Right renal cortex interstitium (tissue), 3 donors: ENCODE results near the gene SCARF2. TPM values are rescaled to one million over a fixed set of nuclear protein-coding genes. Genes with fewer than 3 reads are reported as not detected.

ENCODE experiments used
- DNase-seq, 3 donors: peaks; one replicate each; pipeline ENCODE4 v3.0.0-alpha.2; 2013; ENCODE audit warnings: low read depth in 3 of 3, low spot score in 2 of 3
- polyA plus RNA-seq, 3 donors: library from polyadenylated mRNA; unstranded; fragments of 120-200 nt; gene quantifications; one replicate each; pipeline ENCODE4 v1.2.1, GENCODE V29; 2013; ENCODE audit not compliant: insufficient read length in 3 of 3

Gene SCARF2
- polyA plus RNA-seq, 3 donors = 13.7 to 16.8 (median 14.6) TPM

DNA sequence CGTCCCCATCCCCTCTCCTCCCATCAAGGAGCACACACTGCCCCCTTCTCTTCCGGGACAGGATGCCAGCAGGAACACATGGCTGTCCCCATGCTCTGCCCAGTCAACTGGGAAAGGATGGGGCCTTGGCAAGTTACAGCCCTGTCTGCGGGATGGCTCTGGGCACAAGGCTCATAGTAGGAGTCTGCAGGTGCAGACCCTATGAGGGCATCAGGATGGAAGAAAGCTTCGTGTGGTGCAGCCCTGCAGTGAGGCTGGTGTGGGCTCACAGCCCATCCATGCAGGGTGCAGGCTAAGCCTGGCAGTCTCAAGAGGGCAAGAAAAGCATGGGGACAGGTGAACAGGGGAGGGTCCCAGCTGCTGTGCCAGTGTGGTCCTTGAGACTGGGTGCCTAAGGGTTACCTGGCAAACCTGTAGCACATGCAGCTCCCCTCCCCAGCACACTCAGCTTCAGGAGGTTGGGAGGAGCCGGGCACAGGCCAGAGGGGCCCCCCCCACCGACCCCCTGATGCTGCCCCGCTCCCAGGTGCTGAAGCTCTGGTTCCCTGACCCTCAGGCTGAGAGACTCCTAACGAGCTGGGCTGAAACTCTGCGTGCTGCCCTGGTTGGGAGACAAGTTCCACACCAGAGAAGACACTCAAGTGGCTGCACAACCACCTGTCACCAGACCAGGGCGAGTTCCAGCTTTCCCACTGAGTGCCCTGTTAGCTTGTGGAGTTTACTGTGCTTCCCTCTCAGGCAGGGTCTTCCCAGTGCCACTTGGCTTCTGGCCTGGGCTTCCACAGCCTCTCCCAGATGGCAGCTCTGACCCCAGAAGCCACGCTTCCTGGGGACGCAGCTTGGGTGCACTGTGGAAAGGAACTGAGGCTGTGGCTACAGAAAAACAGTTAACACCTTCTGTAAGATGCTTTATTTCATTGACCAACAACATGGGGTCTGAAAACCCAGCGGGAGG lies 3.3 kb upstream of the SCARF2 start:
- no peak for DNase-seq

DNA sequence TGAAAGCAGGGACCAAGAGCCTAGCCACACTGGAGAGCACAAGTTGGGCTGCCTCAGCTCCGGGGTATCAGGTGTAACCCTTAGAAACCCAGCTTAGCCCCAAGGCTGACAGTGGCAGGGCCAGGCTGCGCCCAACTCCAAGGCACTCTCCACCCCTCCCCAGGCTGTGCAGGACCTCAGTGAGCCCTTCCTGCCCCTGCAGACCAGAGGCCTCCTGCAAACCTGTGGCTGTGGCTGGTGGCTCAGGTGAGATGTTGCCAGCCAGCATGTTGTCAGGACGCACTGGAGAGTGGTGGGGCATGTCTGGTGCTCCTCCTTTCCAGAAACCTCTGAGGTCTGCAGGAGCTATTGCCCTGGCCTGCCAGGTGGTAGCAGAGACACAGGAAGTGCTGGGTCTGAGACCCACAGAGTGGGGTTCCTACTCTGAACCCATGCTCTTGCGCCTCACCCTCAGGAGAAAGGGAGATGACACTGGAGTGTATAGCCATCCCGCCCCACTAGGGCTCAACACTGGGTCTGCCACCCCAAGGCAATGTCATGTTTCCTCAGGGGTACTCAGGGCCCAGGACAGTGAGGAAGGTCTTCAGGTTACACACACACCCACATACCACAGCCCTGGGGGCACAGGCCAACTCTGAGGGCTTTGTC lies 2.4 kb upstream of the SCARF2 start:
- no peak for DNase-seq

DNA sequence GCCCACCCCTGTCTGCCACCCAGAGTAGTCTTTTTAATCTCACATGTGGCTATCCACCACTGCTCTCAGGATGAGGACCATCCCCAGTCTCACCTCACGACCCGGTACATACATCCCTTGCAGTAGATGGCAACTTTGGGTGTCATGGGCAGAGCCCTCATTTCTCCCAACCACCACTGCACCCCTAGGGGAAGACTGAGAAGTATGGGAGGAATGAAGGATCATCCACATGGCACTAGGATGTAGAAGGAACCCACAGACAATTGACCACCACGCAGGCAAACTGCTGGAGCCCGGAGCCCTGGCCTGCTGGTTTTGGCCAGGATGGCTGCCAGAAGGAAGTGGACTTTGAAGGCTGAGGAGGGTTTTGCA lies 1.9 kb upstream of the SCARF2 start:
- no peak for DNase-seq

DNA sequence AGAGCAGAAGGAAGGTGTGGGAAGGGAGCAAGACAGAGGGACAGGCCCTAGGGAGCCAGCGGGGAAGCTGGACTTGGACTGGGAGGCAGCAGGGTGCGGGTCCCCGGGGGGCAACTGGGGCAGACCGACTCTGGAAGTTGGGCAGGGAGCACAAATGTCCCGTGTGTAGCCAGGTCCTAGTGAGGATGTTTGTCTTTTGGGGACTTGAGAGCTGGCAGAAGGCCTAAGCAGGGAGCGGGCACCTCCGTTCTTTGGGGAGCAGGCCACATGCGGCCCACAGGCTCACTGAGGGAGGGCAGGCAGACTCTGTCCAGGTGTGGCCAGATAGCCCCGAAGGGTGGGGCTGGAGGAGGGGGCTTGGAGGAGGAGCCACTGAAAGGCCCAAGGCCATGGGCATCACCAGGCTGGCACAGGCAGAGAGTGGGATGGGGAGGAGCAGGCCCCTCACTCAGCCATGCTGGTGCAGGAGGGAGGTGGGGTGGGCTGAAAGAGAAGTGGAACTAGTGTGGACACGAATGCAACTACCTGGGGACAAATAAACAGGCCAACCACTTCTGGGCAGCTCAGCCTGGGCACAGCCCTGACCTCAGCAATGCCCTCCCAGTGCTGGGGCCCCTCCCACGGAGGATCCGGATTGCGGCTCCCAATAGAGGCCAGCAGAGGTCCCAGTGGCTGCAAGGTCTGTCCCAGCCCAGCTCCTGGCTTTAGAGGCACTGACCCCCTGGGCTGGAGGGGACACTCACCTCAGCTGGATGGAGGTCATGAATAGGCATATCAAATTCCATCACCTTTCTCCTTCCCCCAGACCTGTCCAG lies 1.3 kb upstream of the SCARF2 start:
- no peak for DNase-seq

GRCh38 chr22:20438427-20438677 lies 727 bp upstream of the SCARF2 start:
- no peak for DNase-seq

DNA sequence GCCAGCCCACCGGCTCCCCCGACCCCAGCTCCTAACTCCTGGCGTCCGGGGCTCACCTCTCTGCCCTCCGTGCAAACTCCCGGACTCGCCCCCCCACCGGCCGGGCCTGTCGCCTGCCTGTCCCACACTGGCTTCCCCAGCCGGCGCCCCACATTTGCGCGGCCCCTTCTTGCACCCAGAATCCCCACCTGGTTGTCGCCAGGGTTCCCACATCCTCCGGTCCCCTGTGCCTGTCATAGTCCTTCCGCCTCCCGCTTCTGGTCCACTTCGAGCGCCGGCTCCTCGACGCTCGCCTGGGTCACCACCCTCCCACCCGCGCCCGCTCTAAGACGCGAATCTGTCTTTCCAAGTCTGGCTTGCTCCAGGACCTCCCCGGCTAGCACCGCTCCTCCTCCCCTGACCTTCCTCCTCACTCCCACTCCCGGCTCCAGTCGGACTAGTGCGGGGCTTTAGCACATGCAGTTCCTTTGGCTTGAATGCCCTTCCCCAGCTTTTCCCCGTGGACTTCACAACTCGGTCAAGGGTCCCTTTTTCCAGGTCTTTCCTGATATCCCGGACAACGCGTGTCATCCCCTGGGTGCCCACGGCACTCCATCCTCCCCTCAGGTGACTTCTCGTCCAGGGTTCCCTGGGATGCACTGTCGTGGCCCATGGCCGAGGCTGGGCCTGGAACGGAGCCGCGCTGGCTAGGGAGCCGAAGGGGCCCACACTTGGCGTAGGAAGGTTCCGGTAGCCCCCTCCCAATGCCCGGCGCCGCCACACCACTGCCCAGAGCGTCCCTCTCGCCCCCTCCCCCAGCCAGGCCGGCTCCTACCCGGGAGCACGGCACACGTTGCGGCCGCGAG lies 635 bp downstream of the SCARF2 start:
- no peak for DNase-seq

GRCh38 chr22:20436307-20436767 lies 1.3 kb downstream of the SCARF2 start:
- DNase-seq = no peak

DNA sequence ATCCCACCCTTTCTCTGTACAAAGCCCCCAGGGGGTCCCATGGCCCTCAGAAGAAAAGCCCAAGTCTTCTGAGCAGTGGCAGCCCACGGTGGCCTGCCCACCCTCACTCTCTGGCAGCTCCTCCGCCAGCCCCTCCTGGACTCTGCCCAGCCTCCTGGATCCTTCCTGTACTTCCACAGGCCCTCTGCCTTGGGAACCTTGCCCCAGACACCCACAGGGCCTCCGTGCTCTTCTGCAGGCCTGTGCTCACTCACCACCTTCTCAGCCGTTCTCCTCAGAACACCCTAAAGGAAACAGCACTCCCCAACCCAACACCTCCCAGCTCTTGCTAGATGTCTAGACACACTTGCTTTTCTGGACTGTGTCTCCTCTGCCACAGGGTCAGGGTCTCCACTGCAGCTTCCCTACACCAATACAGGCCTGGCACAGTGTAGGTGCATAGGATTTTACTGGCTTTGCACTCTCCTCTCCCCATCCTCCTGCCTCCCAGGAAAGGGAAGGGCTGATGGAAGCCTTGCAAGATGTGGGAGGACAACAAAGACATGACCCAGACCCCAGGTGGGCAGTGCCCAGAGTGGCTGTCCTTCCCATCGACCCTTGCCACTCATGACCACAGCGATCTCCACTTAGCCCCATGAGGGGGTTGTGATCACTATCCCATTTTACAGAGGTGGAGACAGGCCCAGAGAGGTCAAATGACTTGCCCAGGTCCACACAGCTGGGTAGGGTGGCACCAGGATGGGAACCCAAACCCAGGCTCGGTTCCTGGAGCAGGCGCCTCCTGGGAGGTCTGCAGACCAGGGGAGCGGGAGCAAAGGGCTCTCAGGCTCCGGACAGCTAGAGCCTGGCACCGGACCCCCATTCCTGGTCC lies 2.0 kb downstream of the SCARF2 start:
- no peak for DNase-seq

DNA sequence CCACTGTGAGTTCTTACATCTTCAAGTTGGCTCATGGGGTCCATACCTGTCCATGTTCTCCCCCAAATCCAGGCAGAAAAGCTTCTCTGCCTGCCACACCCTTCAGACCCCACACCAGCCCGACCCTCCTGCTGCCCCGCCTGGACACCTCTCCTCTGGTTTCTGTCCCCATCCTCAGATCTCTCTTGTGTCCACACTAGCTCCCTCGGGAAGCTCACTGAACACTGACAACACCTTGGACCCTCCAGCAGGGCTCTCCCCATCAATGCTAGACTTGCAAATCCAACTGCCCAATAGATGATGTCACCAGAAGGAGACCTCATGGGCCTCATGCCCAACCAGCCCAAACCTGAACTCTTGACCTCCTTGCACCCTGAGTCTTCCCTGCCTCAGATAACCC lies 2.9 kb downstream of the SCARF2 start:
- DNase-seq = no peak

DNA sequence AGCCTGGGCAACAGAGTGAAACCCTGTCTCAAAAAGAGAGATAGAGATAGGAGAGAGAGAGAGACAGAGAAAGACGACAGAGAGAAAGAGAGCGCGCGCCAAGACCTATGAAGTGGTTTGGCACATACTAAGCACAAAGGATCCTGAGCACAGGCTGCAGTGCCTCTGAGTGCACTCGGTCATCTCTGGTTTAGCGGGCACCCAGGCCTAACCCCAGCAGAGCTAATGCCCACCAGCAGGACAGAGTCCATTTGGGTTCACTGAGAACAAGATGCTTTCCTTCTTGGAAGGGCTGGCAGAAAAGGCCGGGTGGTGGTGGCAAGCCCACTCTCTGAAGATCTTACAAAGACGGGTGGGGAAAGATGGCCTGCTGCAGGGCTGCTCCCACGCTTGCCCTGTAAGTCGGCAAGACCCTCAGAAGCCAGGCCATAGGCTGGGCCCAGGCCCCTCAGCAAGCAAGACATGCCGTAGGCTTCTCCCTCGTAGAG lies 3.3 kb downstream of the SCARF2 start:
- no peak for DNase-seq

- DNase-seq = no peak
Observed at GRCh38 chr22:20433686-20434241, 3.9 kb downstream of the SCARF2 start.

DNA sequence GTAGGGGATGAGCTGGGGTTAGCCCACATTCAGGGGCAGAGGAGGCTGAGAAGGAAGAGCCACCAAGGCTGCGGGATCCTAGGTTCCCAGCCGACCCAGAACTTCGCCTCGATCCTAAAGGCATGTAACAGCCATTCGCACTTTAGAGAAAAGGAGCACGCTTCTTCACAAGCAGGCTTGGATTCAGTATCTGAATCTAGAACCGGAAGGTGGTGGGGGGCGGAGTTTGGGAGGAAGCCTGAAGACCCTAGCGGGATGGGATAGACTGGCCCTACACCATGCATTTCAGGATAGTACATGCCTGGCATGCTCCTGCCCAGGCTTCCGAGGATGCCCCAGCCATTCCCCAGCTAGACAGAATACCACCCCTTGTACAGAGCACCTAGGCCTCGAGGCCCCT lies 4.4 kb downstream of the SCARF2 start:
- no peak for DNase-seq

GRCh38 chr22:20432244-20432686 lies 5.4 kb downstream of the SCARF2 start:
- DNase-seq = no peak

GRCh38 chr22:20431511-20432192 lies 6.0 kb downstream of the SCARF2 start:
- DNase-seq = no peak

GRCh38 chr22:20430720-20431510 lies 6.7 kb downstream of the SCARF2 start:
- no peak for DNase-seq

DNA sequence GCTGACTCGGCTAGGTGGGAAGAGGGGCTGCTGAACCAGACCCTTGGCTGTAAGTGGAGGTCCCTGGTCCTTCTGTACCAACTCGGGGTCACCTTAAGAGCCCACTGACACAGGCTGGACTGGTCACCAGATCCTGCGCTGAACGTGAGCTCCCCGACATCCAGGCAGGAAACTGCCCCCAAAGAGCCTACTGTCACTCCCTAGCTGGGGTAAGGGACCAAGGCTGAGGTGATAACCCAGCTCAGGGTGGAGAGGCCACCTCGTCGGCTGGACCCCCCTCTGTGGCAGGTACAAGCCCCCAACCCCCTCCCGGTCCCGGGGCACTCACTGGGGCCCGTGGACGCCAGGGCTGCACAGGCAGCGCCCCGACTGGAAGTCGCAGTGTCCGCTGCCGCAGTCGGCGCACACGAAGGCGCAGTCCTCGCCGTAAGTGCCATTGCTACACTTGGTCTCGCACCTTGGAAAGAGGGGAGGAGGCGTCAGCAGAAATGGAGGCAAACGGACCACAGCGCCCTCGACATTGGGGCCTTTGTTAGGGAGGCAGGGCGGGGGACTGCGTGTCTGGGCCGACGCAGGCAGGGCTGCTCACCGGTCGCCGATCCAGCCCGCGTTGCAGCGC lies 7.4 kb downstream of the SCARF2 start:
- DNase-seq = no peak
